Neural progenitor cell (in vitro differentiated cells): ENCODE measurements around the gene ATP5F1C. TPM values are rescaled to one million over a fixed set of nuclear protein-coding genes. Genes with fewer than 3 reads are reported as not detected.

Experiments used
- DNase-seq: peaks from one replicate; pipeline ENCODE4 v3.0.0-alpha.2; 2016; ENCODE audit warnings: low spot score
- H2AFZ ChIP-seq: fragments of 200-600 bp; sonication (generic); replicated peaks from 2 replicates; pipeline ENCODE4 v1.6.1; 2016; ENCODE audit warnings: antibody characterized with exemption
- H3F3A ChIP-seq: fragments of 200-600 bp; sonication (generic); 2 replicates; pipeline ENCODE4 v1.6.1; 2016; ENCODE audit warnings: antibody characterized with exemption, low read depth
- H3K27ac ChIP-seq: fragments of 200-600 bp; sonication (generic); 2 replicates; pipeline ENCODE4 v1.5.1; 2016; ENCODE audit warnings: mild to moderate bottlenecking
- H3K27me3 ChIP-seq: fragments of 200-600 bp; sonication (generic); 2 replicates; pipeline ENCODE4 v1.6.1; 2016; ENCODE audit warnings: mild to moderate bottlenecking, moderate library complexity
- H3K36me3 ChIP-seq: fragments of 200-600 bp; sonication (generic); 2 replicates; pipeline ENCODE4 v1.5.1; 2016
- H3K4me1 ChIP-seq: fragments of 200-600 bp; sonication (generic); 2 replicates; pipeline ENCODE4 v1.6.1; 2016; ENCODE audit warnings: mixed run types
- H3K4me2 ChIP-seq: fragments of 200-600 bp; sonication (generic); 2 replicates; pipeline ENCODE4 v1.6.1; 2016
- H3K4me3 ChIP-seq: fragments of 200-600 bp; sonication (generic); 2 replicates; pipeline ENCODE4 v1.5.1; 2016
- H3K79me2 ChIP-seq: fragments of 200-600 bp; sonication (generic); 2 replicates; pipeline ENCODE4 v1.6.1; 2016; ENCODE audit warnings: low read depth
- H3K9ac ChIP-seq: fragments of 200-600 bp; sonication (generic); 2 replicates; pipeline ENCODE4 v1.6.1; 2016
- H3K9me3 ChIP-seq: fragments of 200-600 bp; sonication (generic); 2 replicates; pipeline ENCODE4 v1.5.1; 2016; ENCODE audit warnings: low read depth
- H4K20me1 ChIP-seq: fragments of 200-600 bp; sonication (generic); 2 replicates; pipeline ENCODE4 v1.6.1; 2016; ENCODE audit warnings: low read depth
- H3K27ac Mint-ChIP-seq: 3 replicates; pipeline ENCODE4 v1.8.0; 2021; ENCODE audit warnings: mixed read lengths
- H3K27me3 Mint-ChIP-seq: 2 replicates; pipeline ENCODE4 v1.8.0; 2022; ENCODE audit warnings: low read depth, mild to moderate bottlenecking, inconsistent platforms, moderate library complexity, mixed read lengths; ENCODE audit not compliant: insufficient read depth
- H3K36me3 Mint-ChIP-seq: 3 replicates; pipeline ENCODE4 v1.8.0; 2021; ENCODE audit warnings: mixed read lengths
- H3K4me1 Mint-ChIP-seq: 3 replicates; pipeline ENCODE4 v1.8.0; 2021; ENCODE audit warnings: mixed read lengths
- H3K4me3 Mint-ChIP-seq: 3 replicates; pipeline ENCODE4 v1.8.0; 2021; ENCODE audit warnings: mild to moderate bottlenecking, moderate library complexity, mixed read lengths
- H3K9me3 Mint-ChIP-seq: 3 replicates; pipeline ENCODE4 v1.8.0; 2020; ENCODE audit warnings: mixed read lengths
- EZH2 ChIP-seq: fragments of 200-600 bp; sonication (generic); IDR thresholded peaks from 2 replicates; pipeline ENCODE4 v1.6.1; 2017; ENCODE audit warnings: antibody characterized with exemption, mild to moderate bottlenecking, moderate library complexity
- EZH2phosphoT487 ChIP-seq: fragments of 200-600 bp; sonication (generic); IDR thresholded peaks from 2 replicates; pipeline ENCODE4 v1.6.1; 2017; ENCODE audit warnings: antibody characterized with exemption
- total RNA-seq: library from RNA; depleted of rRNA; stranded (reverse); fragments of >200 nt; gene quantifications from 2 replicates; pipeline ENCODE4 v1.2.3, GENCODE V29; 2015; ENCODE audit warnings: low replicate concordance
- TF ChIP-seq, protein P1 (sequence below): fragments of 200-600 bp; sonication (generic); IDR thresholded peaks from 2 replicates; pipeline ENCODE4 v1.5.1; 2017; ENCODE audit warnings: antibody characterized with exemption, mild to moderate bottlenecking

The ATP5F1C gene
- total RNA-seq, 1 donor from 2014 or later = 466 TPM

GRCh38 chr10:7817576-7817975, 29.6 kb downstream of the ATP5F1C start:
- H3K27ac ChIP-seq = no peak overlapping the region
- H3K36me3 ChIP-seq = no peaks in the 10 kb centered on the region
- Mint-ChIP-seq H3K9me3 (no peaks in the 10 kb centered on the region), H3K27me3 (peaks cover 5% of the 10 kb centered on the region), H3K4me1 (peaks cover 19% of the 10 kb centered on the region), H3K4me3 (peak overlapping the region; percentile 99), H3K36me3 (no peaks in the 10 kb centered on the region), H3K27ac (no peak overlapping the region)
- no peaks in the 10 kb centered on the region for H3F3A ChIP-seq
- TF ChIP-seq, protein P1, sequence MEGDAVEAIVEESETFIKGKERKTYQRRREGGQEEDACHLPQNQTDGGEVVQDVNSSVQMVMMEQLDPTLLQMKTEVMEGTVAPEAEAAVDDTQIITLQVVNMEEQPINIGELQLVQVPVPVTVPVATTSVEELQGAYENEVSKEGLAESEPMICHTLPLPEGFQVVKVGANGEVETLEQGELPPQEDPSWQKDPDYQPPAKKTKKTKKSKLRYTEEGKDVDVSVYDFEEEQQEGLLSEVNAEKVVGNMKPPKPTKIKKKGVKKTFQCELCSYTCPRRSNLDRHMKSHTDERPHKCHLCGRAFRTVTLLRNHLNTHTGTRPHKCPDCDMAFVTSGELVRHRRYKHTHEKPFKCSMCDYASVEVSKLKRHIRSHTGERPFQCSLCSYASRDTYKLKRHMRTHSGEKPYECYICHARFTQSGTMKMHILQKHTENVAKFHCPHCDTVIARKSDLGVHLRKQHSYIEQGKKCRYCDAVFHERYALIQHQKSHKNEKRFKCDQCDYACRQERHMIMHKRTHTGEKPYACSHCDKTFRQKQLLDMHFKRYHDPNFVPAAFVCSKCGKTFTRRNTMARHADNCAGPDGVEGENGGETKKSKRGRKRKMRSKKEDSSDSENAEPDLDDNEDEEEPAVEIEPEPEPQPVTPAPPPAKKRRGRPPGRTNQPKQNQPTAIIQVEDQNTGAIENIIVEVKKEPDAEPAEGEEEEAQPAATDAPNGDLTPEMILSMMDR = no peak
- TF ChIP-seq EZH2phosphoT487 = no peak
- TF ChIP-seq EZH2 = no peak
- peaks cover 13% of the 10 kb centered on the region for H3K27me3 ChIP-seq
- no peaks in the 10 kb centered on the region for H3K4me1 ChIP-seq
- H3K4me2 ChIP-seq = peak overlapping the region; percentile 82
- H3K9me3 ChIP-seq = no peaks in the 10 kb centered on the region
- H3K9ac ChIP-seq = no peak overlapping the region
- H3K4me3 ChIP-seq = peak overlapping the region; percentile 95
- H3K79me2 ChIP-seq = peaks cover 26% of the 10 kb centered on the region
- H2AFZ ChIP-seq = peak overlapping the region; percentile 99
- H4K20me1 ChIP-seq = peaks cover 18% of the 10 kb centered on the region
- DNase-seq = peak; percentile 12

DNA sequence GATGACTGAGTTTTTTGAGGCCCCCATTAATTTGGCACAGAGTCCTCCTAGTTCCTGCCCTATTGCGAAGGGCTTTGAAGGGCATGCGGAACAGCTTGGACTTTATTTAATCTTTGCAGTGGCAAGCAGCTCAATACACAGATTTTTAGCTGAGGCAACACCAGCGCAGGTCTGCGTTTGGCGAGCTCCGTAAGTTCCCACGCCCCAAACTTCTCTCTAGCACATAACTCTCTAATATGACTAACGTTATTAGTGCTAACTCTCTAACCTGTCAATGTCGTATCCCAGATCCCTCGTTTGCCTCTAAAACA, 30.0 kb downstream of the ATP5F1C start:
- H3K27me3 Mint-ChIP-seq = peaks cover 5% of the 10 kb centered on the region
- H3K9ac ChIP-seq = no peak overlapping the region
- H3K4me1 ChIP-seq = no peaks in the 10 kb centered on the region
- H3K27ac ChIP-seq = no peak overlapping the region
- H3K4me3 ChIP-seq = peak overlapping the region; percentile 95
- peaks cover 13% of the 10 kb centered on the region for H3K27me3 ChIP-seq
- peak overlapping the region; percentile 99 for H3K4me3 Mint-ChIP-seq
- H3K27ac Mint-ChIP-seq = peak overlapping the region; percentile 76
- peaks cover 19% of the 10 kb centered on the region for H3K4me1 Mint-ChIP-seq
- no peaks in the 10 kb centered on the region for H3K36me3 Mint-ChIP-seq
- H3F3A ChIP-seq = no peaks in the 10 kb centered on the region
- TF ChIP-seq, protein P1 = no peak
- TF ChIP-seq EZH2 (no peak), EZH2phosphoT487 (no peak)
- peaks cover 18% of the 10 kb centered on the region for H4K20me1 ChIP-seq
- no peaks in the 10 kb centered on the region for H3K9me3 Mint-ChIP-seq
- no peak for DNase-seq
- H2AFZ ChIP-seq = peak overlapping the region; percentile 99
- no peaks in the 10 kb centered on the region for H3K9me3 ChIP-seq
- peak overlapping the region; percentile 82 for H3K4me2 ChIP-seq
- H3K79me2 ChIP-seq = peaks cover 26% of the 10 kb centered on the region
- H3K36me3 ChIP-seq = no peaks in the 10 kb centered on the region

DNA sequence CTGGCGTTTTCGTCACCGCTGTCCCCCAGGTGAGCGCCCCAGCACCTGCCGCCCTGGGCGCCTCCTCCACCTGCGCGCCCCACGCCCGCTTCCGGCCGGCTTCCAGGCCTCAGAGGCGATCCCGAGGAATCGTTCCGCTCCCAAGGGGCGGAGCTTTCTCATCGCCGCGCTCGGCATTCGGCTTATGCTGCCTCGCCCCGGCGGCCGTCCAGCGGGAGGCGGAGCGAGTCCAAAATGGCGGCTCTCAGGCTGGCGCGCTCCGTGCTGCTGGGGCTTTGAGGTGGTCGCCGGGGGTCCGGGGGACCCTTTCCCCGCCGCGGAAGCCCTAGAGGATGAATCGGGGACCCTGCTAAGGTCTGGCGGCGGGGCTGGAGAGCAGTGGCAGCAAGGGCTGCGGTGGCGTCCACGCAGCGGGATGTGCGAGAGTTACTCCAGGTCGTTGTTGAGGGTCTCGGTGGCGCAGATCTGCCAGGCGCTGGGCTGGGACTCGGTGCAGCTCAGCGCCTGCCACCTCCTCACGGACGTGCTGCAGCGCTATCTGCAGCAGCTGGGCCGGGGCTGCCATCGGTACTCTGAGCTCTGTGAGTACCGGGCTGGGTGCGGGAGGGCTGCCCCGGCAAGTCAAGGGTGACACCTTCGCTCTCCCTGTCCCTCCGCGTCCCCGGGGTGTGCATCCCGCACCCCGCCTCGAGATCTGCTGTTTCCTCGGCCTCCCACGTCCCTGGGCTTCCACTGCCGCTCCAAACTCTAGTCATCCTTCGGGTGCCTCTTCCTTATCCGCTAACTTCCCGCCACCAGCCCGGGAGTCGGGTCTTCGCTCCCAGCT, 30.5 kb downstream of the ATP5F1C start, which contains the start of gene TAF3:
TSS of gene TAF3 (plus strand) at position 211 of the 826 bp plus-strand sequence. CDS start at position 416, 205 bp downstream.
- Mint-ChIP-seq H3K27ac (peak within 1 kb of the TSS; percentile 95), H3K36me3 (no peaks in the 10 kb centered on the region), H3K9me3 (no peaks in the 10 kb centered on the region), H3K27me3 (peaks cover 5% of the 10 kb centered on the region), H3K4me3 (peak within 1 kb of the TSS; percentile 99), H3K4me1 (peaks cover 19% of the 10 kb centered on the region)
- no peak for TF ChIP-seq EZH2phosphoT487
- peak within 1 kb of the TSS; percentile 82 for H3K4me2 ChIP-seq
- H3K27me3 ChIP-seq = peaks cover 13% of the 10 kb centered on the region
- H3K27ac ChIP-seq = peak within 1 kb of the TSS; percentile 15
- H3K4me1 ChIP-seq = no peaks in the 10 kb centered on the region
- peak within 1 kb of the TSS; percentile 89 for H3K9ac ChIP-seq
- no peaks in the 10 kb centered on the region for H3K36me3 ChIP-seq
- H3F3A ChIP-seq = no peaks in the 10 kb centered on the region
- peak within 1 kb of the TSS; percentile 95 for H3K4me3 ChIP-seq
- peak; percentile 97 for DNase-seq
- H3K9me3 ChIP-seq = no peaks in the 10 kb centered on the region
- H2AFZ ChIP-seq = peak within 1 kb of the TSS; percentile 99
- H4K20me1 ChIP-seq = peaks cover 18% of the 10 kb centered on the region
- peaks cover 26% of the 10 kb centered on the region for H3K79me2 ChIP-seq

GRCh38 chr10:7819121-7819460, 31.1 kb downstream of the ATP5F1C start:
- Histone ChIP-seq H4K20me1 (peaks cover 18% of the 10 kb centered on the region), H3K9me3 (no peaks in the 10 kb centered on the region), H3K27ac (no peak overlapping the region), H3K27me3 (peaks cover 13% of the 10 kb centered on the region), H3K36me3 (no peaks in the 10 kb centered on the region), H3K4me1 (no peaks in the 10 kb centered on the region), H3K4me3 (peak overlapping the region; percentile 95), H2AFZ (peak overlapping the region; percentile 99), H3K9ac (peak overlapping the region; percentile 89), H3K79me2 (peaks cover 26% of the 10 kb centered on the region), H3K4me2 (peak overlapping the region; percentile 82), H3F3A (no peaks in the 10 kb centered on the region)
- DNase-seq = peak; percentile 82
- peaks cover 5% of the 10 kb centered on the region for H3K27me3 Mint-ChIP-seq
- peak overlapping the region; percentile 95 for H3K27ac Mint-ChIP-seq
- TF ChIP-seq EZH2phosphoT487 = no peak
- TF ChIP-seq, protein P1 = peak; percentile 40
- no peaks in the 10 kb centered on the region for H3K9me3 Mint-ChIP-seq
- H3K36me3 Mint-ChIP-seq = no peaks in the 10 kb centered on the region
- peaks cover 19% of the 10 kb centered on the region for H3K4me1 Mint-ChIP-seq
- H3K4me3 Mint-ChIP-seq = peak overlapping the region; percentile 99
